IMR-90 (cell line): ENCODE results near the gene PDCD1.

Experiments used
- BHLHE40 ChIP-seq: fragments of 150-350 bp; IDR thresholded peaks from 2 replicates; pipeline ENCODE4 v1.6.1; 2016; ENCODE audit warnings: mild to moderate bottlenecking, low read depth, low read length
- CEBPB ChIP-seq: IDR thresholded peaks from 2 replicates; pipeline ENCODE4 v1.6.1; 2012; ENCODE audit warnings: low read depth, low read length, improper control_type of control experiment
- CHD1 ChIP-seq: IDR thresholded peaks from 2 replicates; pipeline ENCODE4 v1.6.1; 2012; ENCODE audit warnings: low read depth, low read length, improper control_type of control experiment
- CTCF ChIP-seq: conservative IDR thresholded peaks from 2 replicates; pipeline ENCODE4 v1.5.1; 2012; ENCODE audit warnings: mild to moderate bottlenecking, low read depth, low read length, improper control_type of control experiment
- ELK1 ChIP-seq: fragments of 150-350 bp; IDR thresholded peaks from 2 replicates; pipeline ENCODE4 v1.6.1; 2016; ENCODE audit warnings: low read depth, mild to moderate bottlenecking, low read length, moderate library complexity, borderline replicate concordance
- FOS ChIP-seq: fragments of 150-350 bp; IDR thresholded peaks from 2 replicates; pipeline ENCODE4 v1.6.1; 2016; ENCODE audit warnings: low read depth, low read length
- MAZ ChIP-seq: IDR thresholded peaks from 2 replicates; pipeline ENCODE4 v1.6.1; 2012; ENCODE audit warnings: low read depth, mild to moderate bottlenecking, low read length, improper control_type of control experiment, moderate library complexity, borderline replicate concordance
- MXI1 ChIP-seq: IDR thresholded peaks from 2 replicates; pipeline ENCODE4 v1.6.1; 2012; ENCODE audit warnings: low read depth, mild to moderate bottlenecking, low read length, moderate library complexity, borderline replicate concordance
- POLR2A ChIP-seq: IDR thresholded peaks from 2 replicates; pipeline ENCODE4 v1.6.1; 2012; ENCODE audit warnings: mild to moderate bottlenecking, low read depth, low read length
- RAD21 ChIP-seq: IDR thresholded peaks from 2 replicates; pipeline ENCODE4 v1.6.1; 2012; ENCODE audit warnings: low read length, improper control_type of control experiment
- RFX5 ChIP-seq: IDR thresholded peaks from 2 replicates; pipeline ENCODE4 v1.8.0; 2012; ENCODE audit warnings: low read depth, mild to moderate bottlenecking, low read length, moderate library complexity
- USF2 ChIP-seq: fragments of 150-350 bp; IDR thresholded peaks from 2 replicates; pipeline ENCODE4 v1.6.1; 2017; ENCODE audit warnings: mild to moderate bottlenecking, antibody characterized with exemption, low read length, low read depth

GRCh38 chr2:241901500-241902351 lies 43.0 kb upstream of the PDCD1 start:
- TF ChIP-seq POLR2A (no peak), FOS (no peak), CEBPB (no peak), RAD21 (no peak), CTCF (no peak), USF2 (no peak), ELK1 (no peak), MAZ (no peak), BHLHE40 (no peak), MXI1 (no peak), RFX5 (no peak), CHD1 (no peak)
